ENCODE results near the gene BCL2L1.

DNA sequence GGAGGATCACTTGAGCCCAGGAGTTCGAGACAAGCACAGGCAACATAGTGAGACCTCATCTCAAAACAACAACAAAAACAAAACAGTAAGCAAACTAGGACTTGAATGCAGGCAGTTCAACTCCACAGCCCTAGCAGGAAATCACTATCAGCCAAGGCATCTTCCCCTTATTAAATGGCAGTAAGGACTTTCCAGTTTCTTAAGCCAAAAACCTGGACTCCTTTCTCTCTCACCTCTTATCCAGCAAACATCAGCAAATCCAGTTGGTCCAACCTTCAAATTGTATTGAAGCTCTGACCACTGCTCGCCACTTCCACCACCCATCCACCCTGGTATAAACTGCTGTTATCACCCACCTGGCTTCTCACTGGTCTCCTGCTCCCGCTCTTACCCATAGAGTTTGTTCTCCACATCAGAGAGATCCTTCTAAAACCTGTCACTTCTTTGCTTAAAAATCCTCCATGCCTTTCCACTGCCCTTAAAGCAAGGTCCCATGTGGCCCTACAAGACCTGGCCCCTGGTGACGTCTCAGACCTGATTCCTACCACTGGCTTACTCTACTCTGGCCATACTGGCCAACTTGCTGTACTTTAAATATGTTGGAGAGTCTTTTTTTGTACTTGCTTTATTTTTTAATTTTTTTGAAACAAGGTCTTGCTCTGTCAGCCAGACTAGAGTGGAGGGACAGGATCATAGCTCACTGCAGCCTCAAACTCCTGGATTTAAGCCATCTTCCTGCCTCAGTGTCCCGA is 27.6 kb downstream of the BCL2L1 start:
- no peak for TF ChIP-seq POLR2A (IDR thresholded peaks at IDR 0.05)
- TF ChIP-seq, protein P1, sequence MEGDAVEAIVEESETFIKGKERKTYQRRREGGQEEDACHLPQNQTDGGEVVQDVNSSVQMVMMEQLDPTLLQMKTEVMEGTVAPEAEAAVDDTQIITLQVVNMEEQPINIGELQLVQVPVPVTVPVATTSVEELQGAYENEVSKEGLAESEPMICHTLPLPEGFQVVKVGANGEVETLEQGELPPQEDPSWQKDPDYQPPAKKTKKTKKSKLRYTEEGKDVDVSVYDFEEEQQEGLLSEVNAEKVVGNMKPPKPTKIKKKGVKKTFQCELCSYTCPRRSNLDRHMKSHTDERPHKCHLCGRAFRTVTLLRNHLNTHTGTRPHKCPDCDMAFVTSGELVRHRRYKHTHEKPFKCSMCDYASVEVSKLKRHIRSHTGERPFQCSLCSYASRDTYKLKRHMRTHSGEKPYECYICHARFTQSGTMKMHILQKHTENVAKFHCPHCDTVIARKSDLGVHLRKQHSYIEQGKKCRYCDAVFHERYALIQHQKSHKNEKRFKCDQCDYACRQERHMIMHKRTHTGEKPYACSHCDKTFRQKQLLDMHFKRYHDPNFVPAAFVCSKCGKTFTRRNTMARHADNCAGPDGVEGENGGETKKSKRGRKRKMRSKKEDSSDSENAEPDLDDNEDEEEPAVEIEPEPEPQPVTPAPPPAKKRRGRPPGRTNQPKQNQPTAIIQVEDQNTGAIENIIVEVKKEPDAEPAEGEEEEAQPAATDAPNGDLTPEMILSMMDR (IDR thresholded peaks at IDR 0.05), result no peak

Data from ovary (tissue), 3 donors.